ENCODE results near the gene KLK2. TPM values are rescaled to one million over a fixed set of nuclear protein-coding genes. Genes with fewer than 3 reads are reported as not detected.

Gene KLK2
- polyA plus RNA-seq, 1 experiment = not detected

GRCh38 chr19:50858886-50859285 lies 14.4 kb upstream of the KLK2 start:
- TF ChIP-seq CTCF (IDR thresholded peaks at IDR 0.05; ENCODE audit: low read depth, low read length) = no peak
- ChIA-PET CTCF (no interaction called here), POLR2A (no interaction called here)
- no peak overlapping the region for H3K4me3 ChIP-seq (ENCODE audit: low read depth, low read length)
- peaks cover 4% of the 10 kb centered on the region for H3K27me3 ChIP-seq (ENCODE audit: control insufficient read depth, insufficient read depth, low read length)
- H3K27ac ChIP-seq (ENCODE audit: low read depth, low read length) = no peak overlapping the region
- DNase-seq (ENCODE audit: low read depth, low spot score) = no peak
- H3K9me3 ChIP-seq (ENCODE audit: control insufficient read depth, insufficient read depth, low read length) = no peaks in the 10 kb centered on the region

- Histone ChIP-seq H3K27ac (ENCODE audit: low read depth, low read length) (no peak overlapping the region), H3K4me3 (ENCODE audit: low read depth, low read length) (no peak overlapping the region), H3K27me3 (ENCODE audit: control insufficient read depth, insufficient read depth, low read length) (peaks cover 4% of the 10 kb centered on the region), H3K9me3 (ENCODE audit: control insufficient read depth, insufficient read depth, low read length) (no peaks in the 10 kb centered on the region)
- ChIA-PET POLR2A (no interaction called here), CTCF (no interaction called here)
- no peak for DNase-seq (ENCODE audit: low read depth, low spot score)
- TF ChIP-seq CTCF (IDR thresholded peaks at IDR 0.05; ENCODE audit: low read depth, low read length) = no peak
These were observed 13.4 kb upstream of the KLK2 start for GRCh38 chr19:50859849-50860248.

- Histone ChIP-seq H3K27ac (ENCODE audit: low read depth, low read length) (no peak overlapping the region), H3K4me3 (ENCODE audit: low read depth, low read length) (no peak overlapping the region), H3K27me3 (ENCODE audit: control insufficient read depth, insufficient read depth, low read length) (peaks cover 4% of the 10 kb centered on the region), H3K9me3 (ENCODE audit: control insufficient read depth, insufficient read depth, low read length) (no peaks in the 10 kb centered on the region)
- CTCF ChIA-PET = no interaction called here
- TF ChIP-seq CTCF (IDR thresholded peaks at IDR 0.05; ENCODE audit: low read depth, low read length) = no peak
- POLR2A ChIA-PET = no interaction called here
- DNase-seq (ENCODE audit: low read depth, low spot score) = no peak
These were observed 12.2 kb upstream of the KLK2 start for GRCh38 chr19:50861010-50861409.

- POLR2A ChIA-PET = no interaction called here
These were observed 11.5 kb upstream of the KLK2 start for GRCh38 chr19:50861496-50862286.

More at GRCh38 chr19:50861496-50862286, 11.5 kb upstream of the KLK2 start:
- Histone ChIP-seq H3K27ac (ENCODE audit: low read depth, low read length) (no peak overlapping the region), H3K27me3 (ENCODE audit: control insufficient read depth, insufficient read depth, low read length) (peaks cover 4% of the 10 kb centered on the region), H3K4me3 (ENCODE audit: low read depth, low read length) (no peak overlapping the region), H3K9me3 (ENCODE audit: control insufficient read depth, insufficient read depth, low read length) (no peaks in the 10 kb centered on the region)
- CTCF ChIA-PET = no interaction called here
- DNase-seq (ENCODE audit: low read depth, low spot score) = no peak
- no peak for TF ChIP-seq CTCF (IDR thresholded peaks at IDR 0.05; ENCODE audit: low read depth, low read length)
